ENCODE data around the gene PAPOLB. TPM values are rescaled to one million over a fixed set of nuclear protein-coding genes. Genes with fewer than 3 reads are reported as not detected.

Gene PAPOLB
- total RNA-seq, 2 donors from 2014 or later = 0.68 to 1.1 TPM

DNA sequence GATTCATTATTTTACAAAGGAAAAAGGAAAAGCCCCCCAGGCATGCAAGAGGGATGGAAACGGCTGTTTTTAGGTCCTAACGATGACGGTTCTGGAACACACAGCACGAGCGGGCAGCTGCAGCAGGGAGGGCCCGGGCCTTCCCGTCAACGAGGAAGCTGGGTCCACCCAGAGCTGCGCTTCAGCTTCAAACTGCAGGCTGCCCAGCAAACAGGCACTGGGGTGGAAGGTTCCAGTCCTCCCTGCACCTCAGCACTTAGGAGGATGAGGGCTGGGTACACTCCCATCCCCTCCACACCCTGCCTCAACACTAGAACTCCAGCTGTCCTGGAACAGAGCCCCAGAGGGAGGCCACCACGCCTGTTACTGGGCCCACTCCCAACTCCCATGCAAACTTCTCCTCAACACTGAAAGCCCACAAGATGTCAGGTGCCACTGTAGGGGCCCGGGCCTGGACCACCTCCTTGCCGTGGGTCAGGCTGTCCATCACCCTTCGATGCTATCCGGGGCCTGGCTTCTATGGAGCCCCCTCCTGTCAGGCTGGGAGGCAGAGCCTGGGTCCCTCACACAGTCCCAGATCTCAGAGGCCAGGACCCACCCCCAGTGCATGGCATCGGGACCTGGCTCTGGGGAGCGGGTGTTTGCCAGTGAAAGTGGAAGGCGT, 33.0 kb downstream of the PAPOLB start:
- Histone ChIP-seq H3K4me1 (ENCODE audit: control insufficient read depth in 1 of 2, low read depth in 2 of 2) (no peaks in the 10 kb centered on the region), H3K27ac (no peak overlapping the region), H3K4me3 (no peak overlapping the region), H3K27me3 (replicated peaks; ENCODE audit: insufficient read depth) (no peaks in the 10 kb centered on the region), H3K36me3 (no peaks in the 10 kb centered on the region), H3K9me3 (no peaks in the 10 kb centered on the region)
- TF ChIP-seq CTCF (IDR thresholded peaks at IDR 0.05) = no peak
- DNase-seq (ENCODE audit: low spot score) (no peak), ATAC-seq (ENCODE audit: insufficient number of reproducible peaks, low FRiP score, low read depth) (no peak)

- peaks cover 4 to 5% of the 10 kb centered on the region in 2 donors for H3K4me1 ChIP-seq (ENCODE audit: control insufficient read depth in 1 of 2, low read depth in 2 of 2)
- no peak overlapping the region for H3K27ac ChIP-seq
- H3K36me3 ChIP-seq = no peaks in the 10 kb centered on the region
- H3K9me3 ChIP-seq = no peaks in the 10 kb centered on the region
- H3K4me3 ChIP-seq = no peak overlapping the region
- DNase-seq (ENCODE audit: low spot score) (no peak), ATAC-seq (ENCODE audit: insufficient number of reproducible peaks, low FRiP score, low read depth) (no peak)
- no peak for TF ChIP-seq CTCF (IDR thresholded peaks at IDR 0.05)
- no peaks in the 10 kb centered on the region for H3K27me3 ChIP-seq (replicated peaks; ENCODE audit: insufficient read depth)
Measured at GRCh38 chr7:4825081-4825480, 36.7 kb downstream of the PAPOLB start.

- Histone ChIP-seq H3K36me3 (no peaks in the 10 kb centered on the region), H3K9me3 (no peaks in the 10 kb centered on the region), H3K27me3 (replicated peaks; ENCODE audit: insufficient read depth) (no peaks in the 10 kb centered on the region), H3K4me1 (ENCODE audit: control insufficient read depth in 1 of 2, low read depth in 2 of 2) (peaks cover 5 to 13% of the 10 kb centered on the region in 2 donors), H3K4me3 (no peak overlapping the region), H3K27ac (no peak overlapping the region)
- DNase-seq (ENCODE audit: low spot score) = no peak
- no peak for ATAC-seq (ENCODE audit: insufficient number of reproducible peaks, low FRiP score, low read depth)
- TF ChIP-seq CTCF (IDR thresholded peaks at IDR 0.05) = no peak
Measured at GRCh38 chr7:4824120-4824775, 37.6 kb downstream of the PAPOLB start.

- H3K27ac ChIP-seq = no peak overlapping the region
Measured at GRCh38 chr7:4823441-4824119, 38.2 kb downstream of the PAPOLB start.

More at GRCh38 chr7:4823441-4824119, 38.2 kb downstream of the PAPOLB start:
- no peak overlapping the region for H3K4me3 ChIP-seq
- ATAC-seq (ENCODE audit: insufficient number of reproducible peaks, low FRiP score, low read depth) (no peak), DNase-seq (ENCODE audit: low spot score) (no peak)
- no peaks in the 10 kb centered on the region for H3K27me3 ChIP-seq (replicated peaks; ENCODE audit: insufficient read depth)
- H3K4me1 ChIP-seq (ENCODE audit: control insufficient read depth in 1 of 2, low read depth in 2 of 2) = peaks cover 5 to 14% of the 10 kb centered on the region in 2 donors
- no peaks in the 10 kb centered on the region for H3K36me3 ChIP-seq
- no peak for TF ChIP-seq CTCF (IDR thresholded peaks at IDR 0.05)
- H3K9me3 ChIP-seq = no peaks in the 10 kb centered on the region

Measured in thoracic aorta (tissue), 2 donors.